Muscle of back (tissue), 11 donors: Measurements from ENCODE around the gene PADI3. TPM values are rescaled to one million over a fixed set of nuclear protein-coding genes. Genes with fewer than 3 reads are reported as not detected.
A peak's percentile ranks its signal among the peaks of the same experiment; 100 is the strongest.
"Not testable (repeated sequence)": the region's sequence is repeated elsewhere in the genome, so short reads cannot be mapped to it uniquely, and the experiment has no call there.

Experiments used
- DNase-seq, 3 donors: peaks; one replicate each; pipeline versions ENCODE4 v3.0.0 to v3.0.0-alpha.2; 2013
- polyA plus RNA-seq, 10 donors: library from polyadenylated mRNA; unstranded; fragments of 120-200 nt; gene quantifications; one replicate each; pipeline ENCODE4 v1.2.1, GENCODE V29; 2013; ENCODE audit not compliant: insufficient read length in 10 of 10

The PADI3 gene
- polyA plus RNA-seq, 10 donors, result 0.09 to 0.11 TPM; not detected in 8

DNA sequence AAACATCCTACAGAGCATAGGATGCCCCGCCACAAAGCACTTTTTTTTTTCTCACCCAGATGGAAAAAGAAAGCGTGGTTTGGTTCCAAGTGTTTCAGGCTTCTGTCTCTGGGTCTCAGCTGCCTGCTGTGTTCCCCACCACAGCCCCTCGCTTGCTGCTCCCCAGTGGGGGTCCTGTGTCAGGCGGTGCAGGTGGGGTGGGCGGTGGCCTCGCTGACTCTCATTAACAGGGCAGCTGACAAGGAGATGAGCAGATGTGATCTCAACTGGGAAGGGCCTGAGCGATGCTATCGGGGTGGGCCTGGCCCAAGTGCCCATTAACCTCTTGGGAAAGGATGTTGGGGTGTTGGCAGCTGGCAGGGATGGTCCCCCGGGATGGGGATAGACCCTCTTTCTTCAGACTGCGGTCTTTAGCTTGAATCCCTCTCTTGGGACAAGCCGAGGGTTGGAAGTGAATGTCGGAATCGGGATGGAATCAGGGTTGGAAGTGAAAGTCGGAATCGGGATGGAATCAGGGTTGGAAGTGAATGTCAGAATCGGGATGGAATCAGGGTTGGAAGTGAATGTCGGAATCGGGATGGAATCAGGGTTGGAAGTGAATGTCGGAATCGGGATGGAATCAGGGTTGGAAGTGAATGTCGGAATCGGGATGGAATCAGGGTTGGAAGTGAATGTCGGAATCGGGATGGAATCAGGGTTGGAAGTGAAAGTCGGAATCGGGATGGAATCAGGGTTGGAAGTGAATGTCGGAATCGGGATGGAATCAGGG, 7.7 kb upstream of the PADI3 start:
- DNase-seq, result peak in 1 of 3 donors; percentile 26

GRCh38 chr1:17241780-17242074, 7.2 kb upstream of the PADI3 start:
- DNase-seq, result not testable (repeated sequence)

GRCh38 chr1:17243274-17243673, 5.6 kb upstream of the PADI3 start:
- DNase-seq, result no peak

- DNase-seq, result peak in 2 of 3 donors; percentile 32 to 34
Observed at GRCh38 chr1:17244821-17245740, 3.8 kb upstream of the PADI3 start.

- no peak for DNase-seq
Observed at GRCh38 chr1:17245816-17246325, 3.0 kb upstream of the PADI3 start.

DNA sequence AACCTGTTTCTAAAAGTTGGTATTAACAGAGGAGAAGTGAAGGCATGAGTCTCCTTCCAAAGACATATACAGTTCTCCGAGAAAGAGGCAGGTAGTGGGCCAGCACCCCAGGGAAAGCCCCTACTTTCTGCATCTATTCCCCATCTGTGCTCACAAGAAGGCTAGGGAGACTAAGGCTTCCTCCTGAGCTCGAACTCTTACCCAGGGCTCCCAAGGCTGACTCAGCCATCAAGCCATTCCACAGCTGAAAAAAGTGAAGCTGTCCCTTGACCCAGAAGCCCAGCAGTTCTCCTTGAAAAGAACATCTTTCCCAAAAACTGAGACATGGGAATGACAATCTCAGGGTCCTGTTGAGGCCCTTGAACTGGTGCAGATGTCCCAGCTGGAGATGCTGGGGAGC, 1.9 kb upstream of the PADI3 start:
- no peak for DNase-seq

GRCh38 chr1:17250601-17251000, 1.7 kb downstream of the PADI3 start:
- no peak for DNase-seq

- DNase-seq, result no peak
Observed at GRCh38 chr1:17251246-17251645, 2.3 kb downstream of the PADI3 start.

- no peak for DNase-seq
Observed at GRCh38 chr1:17251701-17252376, 2.9 kb downstream of the PADI3 start.

DNA sequence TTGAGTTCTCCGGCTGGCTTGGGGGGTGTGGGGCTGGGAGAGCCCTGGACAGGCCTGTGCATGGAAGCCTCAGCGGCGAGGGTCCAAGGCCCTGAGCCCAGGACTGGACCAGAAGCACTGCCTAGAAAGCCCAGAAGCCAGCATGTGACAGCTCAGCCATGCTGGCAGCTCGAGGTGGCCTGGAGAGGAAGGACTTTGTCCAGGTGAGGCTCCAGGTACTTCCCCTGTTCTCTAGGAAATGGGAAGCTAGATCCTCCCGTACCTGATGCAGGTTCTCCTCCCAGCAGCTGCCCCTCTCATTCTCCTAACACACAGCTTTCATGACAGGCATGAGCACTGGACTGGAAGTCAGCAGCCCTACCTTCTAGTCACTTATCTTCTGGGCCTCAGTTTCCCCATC, 6.4 kb downstream of the PADI3 start:
- no peak for DNase-seq

DNA sequence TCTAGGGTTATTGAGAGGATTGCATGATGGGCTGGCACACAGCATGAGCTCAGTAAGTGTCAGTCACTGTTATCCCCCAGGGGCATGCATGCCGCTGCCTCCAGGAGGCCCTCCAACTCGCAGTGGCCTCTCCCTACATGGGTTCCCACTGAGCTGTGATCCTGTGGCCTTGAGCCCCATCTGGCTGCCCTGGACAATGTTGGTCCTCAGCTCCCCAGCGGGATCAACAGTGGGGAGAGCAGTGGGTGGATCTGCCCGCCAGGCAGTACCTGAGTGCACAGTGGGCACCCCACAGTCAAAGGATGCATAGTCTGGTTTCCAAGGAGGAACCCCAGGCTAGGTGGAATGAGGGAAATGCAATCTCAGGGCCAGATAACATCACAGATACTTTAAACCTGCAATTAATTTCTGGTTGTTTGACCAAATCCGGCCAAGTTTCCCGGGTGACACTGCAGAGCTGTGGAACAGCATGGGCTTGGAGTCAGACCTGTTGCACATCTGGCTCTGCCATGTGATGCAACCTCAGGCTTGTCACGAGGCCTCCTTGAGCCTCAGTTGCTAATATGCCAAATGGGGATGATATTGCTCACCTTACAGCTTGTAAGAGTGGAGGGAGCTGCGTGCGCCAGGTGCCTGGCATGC, 9.3 kb downstream of the PADI3 start:
- no peak for DNase-seq

GRCh38 chr1:17258758-17259130, 9.8 kb downstream of the PADI3 start:
- DNase-seq, result no peak

DNA sequence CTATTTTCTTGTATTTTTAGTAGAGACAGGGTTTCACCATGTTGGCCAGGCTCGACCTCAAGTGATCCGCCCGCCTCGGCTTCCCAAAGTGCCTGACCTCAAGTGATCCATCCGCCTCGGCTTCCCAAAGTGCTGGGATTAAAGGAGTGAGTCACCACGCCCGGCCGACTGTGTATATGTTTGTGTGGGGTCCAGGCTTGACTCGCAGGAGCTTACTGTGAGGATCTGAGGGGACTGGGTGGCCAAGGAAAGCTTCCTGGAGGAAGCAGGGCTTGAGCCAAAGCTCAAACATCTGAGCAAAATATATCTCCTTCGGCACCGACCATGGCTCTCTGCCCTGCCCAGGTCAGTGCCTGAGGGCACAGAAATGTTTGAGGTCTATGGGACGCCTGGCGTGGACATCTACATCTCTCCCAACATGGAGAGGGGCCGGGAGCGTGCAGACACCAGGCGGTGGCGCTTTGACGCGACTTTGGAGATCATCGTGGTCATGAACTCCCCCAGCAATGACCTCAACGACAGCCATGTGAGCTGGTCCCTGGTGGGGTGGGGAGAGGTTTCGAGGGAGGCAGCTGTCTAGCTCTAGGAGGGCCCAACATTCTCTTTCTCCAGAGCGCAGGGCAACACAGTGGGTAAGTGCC, 10.5 kb downstream of the PADI3 start:
- no peak for DNase-seq

DNA sequence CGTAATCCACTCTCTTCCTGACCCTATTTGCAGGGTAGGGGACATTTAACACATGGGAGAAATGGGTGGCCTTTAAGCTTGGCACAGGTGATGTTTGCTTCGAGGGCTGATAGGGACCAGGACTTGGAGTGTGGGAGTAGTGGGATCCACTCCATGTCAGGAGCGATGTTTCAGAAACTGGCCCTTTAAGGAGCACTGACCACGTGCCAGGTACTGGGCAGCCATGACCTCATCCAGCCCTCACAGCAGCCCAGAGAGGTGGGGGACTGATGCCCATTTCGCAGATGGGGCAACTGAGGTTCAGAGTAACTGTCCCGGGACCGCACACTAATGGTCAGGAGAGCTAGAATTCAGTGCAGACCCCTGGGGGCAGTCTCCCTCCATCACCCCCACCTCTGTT, 11.4 kb downstream of the PADI3 start:
- DNase-seq, result no peak

DNA sequence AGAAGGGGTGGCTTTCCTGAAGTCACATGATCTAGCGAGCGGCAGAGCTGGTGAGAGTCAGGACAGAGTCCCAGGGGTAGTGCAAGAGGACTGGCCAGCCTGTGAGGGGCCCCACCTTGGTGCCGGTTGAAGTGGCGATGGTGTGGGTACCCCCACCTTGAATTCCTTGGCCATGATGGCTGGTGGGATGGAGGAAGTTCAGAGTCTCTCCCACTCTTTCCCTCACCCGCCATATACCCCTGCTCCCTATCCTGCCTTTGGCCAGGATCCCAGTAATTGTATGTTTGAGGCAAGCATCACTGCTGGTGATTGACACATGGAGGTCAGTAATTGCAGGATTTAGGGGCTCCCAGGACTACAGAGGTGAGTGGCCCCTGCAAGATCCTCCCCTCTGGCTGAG, 11.8 kb downstream of the PADI3 start:
- DNase-seq, result no peak

DNA sequence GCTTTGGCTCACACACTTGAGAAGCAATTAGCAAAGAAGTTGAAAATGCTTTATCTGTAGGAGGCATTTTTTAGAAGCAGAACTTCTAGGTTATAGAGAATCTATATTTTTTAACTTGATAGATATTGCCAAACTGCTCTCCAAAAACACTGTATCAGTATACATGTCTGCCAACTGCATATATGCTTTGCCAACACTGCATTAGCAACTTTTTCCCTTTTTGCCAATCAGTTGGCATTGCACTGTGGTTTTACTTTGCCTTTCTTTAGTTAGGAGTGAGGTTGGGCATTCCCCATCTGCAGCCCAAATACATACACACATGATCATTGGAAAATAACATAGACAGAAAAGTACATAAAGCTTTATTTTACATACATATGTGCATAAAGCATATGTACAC, 15.0 kb downstream of the PADI3 start:
- no peak for DNase-seq

- no peak for DNase-seq
Observed at GRCh38 chr1:17264470-17264869, 15.6 kb downstream of the PADI3 start.

DNA sequence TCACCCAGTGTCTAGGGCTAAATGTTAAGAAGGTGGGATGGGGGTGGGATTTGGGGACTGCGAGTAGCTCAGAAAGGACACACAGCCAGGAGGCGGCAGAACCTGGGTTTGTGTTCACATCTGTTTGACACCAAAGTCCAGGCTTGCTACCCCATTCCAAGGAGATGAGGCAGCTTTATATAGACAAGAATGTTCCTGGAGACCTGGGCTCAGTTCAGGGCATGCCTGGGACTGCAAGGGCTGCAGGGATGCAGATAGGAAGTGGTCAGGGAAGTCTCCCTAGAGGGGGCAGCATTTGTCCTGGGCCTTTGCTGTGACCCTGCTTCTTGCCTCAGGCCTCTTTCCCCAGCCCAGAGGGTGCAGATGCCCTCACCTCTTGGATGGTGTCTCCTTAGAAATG, 16.3 kb downstream of the PADI3 start:
- DNase-seq, result no peak

DNA sequence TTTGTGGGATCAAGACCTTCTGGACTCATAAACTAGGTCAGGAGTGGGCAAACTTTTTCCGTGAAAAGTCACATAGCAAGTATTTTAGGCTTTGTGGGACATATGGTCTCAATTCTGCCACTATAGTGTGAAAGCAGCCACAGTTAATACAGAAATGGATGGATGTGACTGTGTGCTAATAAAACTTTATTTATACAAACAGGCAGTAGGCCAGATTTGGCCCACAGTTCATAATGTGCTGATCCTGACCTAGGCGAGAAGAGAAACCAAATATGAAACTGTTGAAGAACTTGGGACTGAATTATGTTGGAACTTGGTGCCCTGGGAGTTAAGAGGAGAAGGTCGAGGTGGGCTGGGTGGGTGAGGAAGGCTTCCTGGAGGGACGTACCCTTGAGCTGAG, 17.1 kb downstream of the PADI3 start:
- no peak for DNase-seq

DNA sequence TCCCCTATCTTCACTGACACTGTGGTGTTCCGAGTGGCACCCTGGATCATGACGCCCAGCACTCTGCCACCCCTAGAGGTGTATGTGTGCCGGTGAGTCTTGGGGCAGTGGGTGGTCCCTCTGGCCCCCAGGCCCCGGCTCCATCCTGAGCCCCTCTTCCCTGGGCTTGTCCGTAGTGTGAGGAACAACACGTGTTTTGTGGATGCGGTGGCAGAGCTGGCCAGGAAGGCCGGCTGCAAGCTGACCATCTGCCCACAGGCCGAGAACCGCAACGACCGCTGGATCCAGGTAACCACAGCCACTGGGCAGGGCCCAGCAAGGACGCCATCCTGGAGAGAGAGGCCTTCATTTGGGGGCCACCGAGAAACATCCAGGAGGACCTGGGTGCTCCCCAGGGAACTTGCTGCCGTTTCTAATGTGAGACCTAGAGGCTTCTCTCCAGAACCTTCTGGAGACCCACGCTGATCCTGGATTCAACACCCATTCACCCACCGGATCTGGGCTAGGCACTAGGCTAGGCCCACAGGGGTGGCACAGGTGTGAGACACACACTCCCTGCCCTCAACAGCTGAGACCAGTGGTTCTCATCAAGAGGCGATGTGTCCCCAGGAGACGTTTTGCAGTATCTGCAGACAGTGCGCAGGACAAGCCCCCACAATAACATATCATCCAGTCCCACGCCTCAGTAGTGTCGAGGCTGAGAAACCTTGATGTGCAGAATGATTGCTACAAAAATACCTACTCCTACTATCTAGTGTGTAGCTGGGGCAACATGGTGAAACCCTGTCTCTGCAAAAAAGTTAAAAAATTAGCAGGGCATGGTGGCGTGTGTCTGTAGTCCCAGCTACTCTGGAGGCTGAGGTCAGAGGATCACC, 22.2 kb downstream of the PADI3 start:
- no peak for DNase-seq
